ENCODE measurements around the gene CHM.
"Not testable (repeated sequence)": the region's sequence is repeated elsewhere in the genome, so short reads cannot be mapped to it uniquely, and the experiment has no call there.

CHM gene

GRCh38 chrX:85994797-85995196, 52.6 kb downstream of the CHM start:
- DNase-seq, result no peak

DNA sequence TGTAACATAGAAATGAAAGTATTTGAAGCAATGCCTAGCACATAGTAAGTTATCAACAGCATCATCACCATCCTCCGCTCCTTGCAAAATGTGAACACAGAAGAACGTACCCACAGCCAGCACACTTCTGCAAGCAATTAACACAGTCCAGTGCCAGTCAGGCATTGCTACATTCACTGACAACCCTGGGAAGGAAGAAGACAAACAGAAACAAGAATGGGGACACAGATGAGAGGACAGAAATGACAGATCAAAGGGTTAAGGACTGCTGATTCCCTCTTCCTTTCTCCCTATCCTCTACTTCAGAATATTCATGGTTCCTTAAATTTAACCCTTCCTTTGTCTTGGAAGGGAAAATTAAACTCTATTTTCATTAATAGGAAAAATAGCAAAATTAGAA, 53.1 kb downstream of the CHM start:
- peak; percentile 12 for DNase-seq

GRCh38 chrX:85993539-85994197, 53.7 kb downstream of the CHM start:
- DNase-seq, result no peak

- DNase-seq, result no peak
These were observed 54.5 kb downstream of the CHM start for GRCh38 chrX:85992811-85993229.

DNA sequence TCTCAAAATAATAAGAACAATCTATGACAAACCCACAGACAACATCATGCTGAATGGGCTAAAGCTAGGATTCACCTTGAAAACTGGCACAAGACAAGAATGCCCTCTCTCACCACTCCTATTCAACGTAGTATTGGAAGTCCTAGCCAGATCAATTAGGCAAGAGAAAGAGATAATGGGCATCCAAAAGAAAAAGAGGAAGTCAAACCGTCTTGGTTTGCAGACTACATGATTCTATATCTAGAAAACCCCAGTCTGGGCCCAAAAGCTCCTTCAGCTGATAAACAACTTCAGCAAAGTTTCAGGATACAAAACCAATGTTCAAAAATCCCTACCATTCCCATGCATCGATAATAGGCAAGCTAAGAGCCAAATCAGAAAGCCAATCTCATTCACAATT, 59.0 kb downstream of the CHM start:
- DNase-seq, result no peak

- DNase-seq, result no peak
These were observed 67.1 kb downstream of the CHM start for GRCh38 chrX:85980286-85980685.

DNA sequence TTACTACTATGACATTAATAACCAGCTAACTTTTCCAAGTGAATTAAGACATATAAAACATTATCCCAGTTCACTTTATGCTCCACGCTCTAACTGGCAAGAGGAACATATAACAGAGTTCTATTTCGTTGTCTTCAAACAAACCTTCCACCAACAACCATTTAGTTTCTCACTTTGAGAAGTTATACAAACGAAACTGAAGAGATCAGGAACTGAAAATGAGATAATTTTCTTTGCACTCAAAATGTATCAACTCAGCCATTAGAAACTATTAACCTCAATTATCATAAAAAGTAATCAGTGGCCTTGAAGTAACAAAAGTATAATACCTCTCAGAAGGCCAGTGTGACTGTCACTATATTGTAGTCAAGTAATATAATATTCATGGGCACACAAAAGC, 70.1 kb downstream of the CHM start:
- DNase-seq, result no peak

DNA sequence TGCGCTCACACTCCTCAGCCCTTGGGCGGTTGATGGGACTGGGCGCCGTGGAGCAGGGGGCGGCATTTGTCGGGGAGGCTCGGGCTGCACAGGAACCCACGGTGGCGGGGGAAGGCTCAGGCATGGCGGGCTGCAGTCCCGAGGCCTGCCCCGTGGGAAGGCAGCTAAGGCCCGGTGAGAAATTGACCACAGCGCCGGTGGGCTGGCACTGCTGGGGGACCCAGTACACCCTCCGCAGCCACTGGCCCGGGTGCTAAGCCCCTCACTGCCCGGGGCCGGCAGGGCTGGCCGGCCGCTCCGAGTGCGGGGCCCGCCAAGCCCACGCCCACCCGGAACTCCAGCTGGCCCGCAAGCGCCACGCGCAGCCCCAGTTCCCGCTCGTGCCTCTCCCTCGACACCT, 75.0 kb downstream of the CHM start:
- DNase-seq, result not testable (repeated sequence)

DNA sequence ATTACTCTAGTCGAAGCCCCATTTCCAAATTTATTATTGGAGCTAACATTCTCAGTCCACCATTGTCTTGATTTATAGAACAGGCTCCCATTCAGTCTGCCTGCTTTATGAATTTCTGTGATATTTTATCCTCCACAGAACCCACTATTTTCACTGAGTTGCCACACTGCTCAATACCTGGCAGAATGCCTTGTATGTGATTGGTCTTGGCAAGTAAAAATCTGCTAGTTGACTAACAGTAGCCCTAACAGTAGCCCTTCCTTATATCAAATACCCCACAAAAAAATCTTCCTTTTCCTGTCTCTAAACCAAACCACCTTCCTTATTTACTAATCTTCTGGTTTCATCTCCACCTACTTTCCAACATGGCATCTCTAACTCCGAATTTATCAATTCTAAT, 82.6 kb downstream of the CHM start:
- DNase-seq, result no peak

- DNase-seq, result peak; percentile 52
These were observed 83.6 kb downstream of the CHM start for GRCh38 chrX:85963736-85964135.

GRCh38 chrX:85955510-85955909, 91.8 kb downstream of the CHM start:
- DNase-seq, result no peak

GRCh38 chrX:85944751-85945150, 102.6 kb downstream of the CHM start:
- DNase-seq, result not testable (repeated sequence)

DNA sequence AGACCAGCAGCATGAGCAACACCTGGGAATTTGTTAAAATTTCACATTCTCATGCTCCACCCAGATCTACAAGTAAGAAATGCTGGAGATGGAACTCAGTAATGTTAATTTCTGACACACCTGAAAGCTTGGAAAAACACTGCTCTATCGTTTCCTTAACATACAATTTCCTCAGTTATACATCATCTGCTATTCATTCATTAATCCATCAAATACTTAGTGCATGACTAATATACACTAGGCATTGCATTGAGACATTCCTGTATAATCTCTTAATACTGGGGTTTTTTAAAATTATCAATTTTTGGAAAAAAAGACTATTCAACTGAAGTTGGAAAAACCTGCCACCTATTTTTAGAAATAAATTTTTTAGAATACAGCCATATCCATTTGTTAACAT, 106.1 kb downstream of the CHM start:
- no peak for DNase-seq

GRCh38 chrX:85939942-85940341, 107.4 kb downstream of the CHM start:
- peak; percentile 12 for DNase-seq

- DNase-seq, result not testable (repeated sequence)
These were observed 113.0 kb downstream of the CHM start for GRCh38 chrX:85934399-85934798.

DNA sequence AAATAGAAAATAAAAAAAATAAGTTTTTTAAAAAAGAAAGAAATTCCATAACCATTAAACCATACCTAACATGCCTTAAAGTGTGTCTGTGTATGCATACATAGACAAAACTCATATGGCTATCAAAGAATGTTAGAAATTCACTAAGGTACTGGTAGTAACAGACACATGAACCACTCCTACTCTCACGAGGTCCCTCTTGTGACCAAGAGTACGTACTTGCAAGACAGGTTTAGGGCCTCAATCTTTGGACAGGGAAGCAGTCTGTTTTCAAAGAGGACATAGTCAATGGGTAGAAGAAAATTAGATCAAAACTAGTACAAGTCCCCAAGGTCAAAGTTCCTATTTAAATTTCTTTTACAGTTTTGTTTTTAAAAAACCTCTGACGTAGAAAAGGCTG, 117.3 kb downstream of the CHM start:
- no peak for DNase-seq

- DNase-seq, result no peak
These were observed 118.8 kb downstream of the CHM start for GRCh38 chrX:85928606-85929005.

- no peak for DNase-seq
These were observed 119.6 kb downstream of the CHM start for GRCh38 chrX:85927740-85928139.

GRCh38 chrX:85922821-85923220, 124.5 kb downstream of the CHM start:
- DNase-seq, result peak; percentile 91

GRCh38 chrX:85916656-85917280, 130.6 kb downstream of the CHM start:
- DNase-seq, result not testable (repeated sequence)

DNA sequence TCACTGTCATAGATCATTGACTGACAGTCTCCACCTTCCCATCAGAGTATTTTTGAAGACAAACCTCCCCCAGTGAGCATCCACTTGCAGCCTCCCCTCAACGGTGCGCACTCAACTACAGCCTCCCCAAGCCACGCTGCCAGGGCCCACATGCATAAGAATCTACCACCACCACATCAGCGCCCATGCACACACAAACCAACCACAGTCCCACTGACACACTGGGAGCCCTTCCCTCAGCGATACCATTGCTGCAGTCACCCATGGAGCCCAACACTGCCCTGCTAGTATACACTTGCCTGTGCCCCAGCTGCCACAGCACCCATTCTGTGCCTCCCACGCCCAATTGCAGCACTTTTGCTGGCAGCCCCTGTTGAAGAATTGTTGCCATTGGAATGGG, 132.9 kb downstream of the CHM start:
- DNase-seq, result no peak

- DNase-seq, result no peak
These were observed 140.0 kb downstream of the CHM start for GRCh38 chrX:85907316-85907715.

DNA sequence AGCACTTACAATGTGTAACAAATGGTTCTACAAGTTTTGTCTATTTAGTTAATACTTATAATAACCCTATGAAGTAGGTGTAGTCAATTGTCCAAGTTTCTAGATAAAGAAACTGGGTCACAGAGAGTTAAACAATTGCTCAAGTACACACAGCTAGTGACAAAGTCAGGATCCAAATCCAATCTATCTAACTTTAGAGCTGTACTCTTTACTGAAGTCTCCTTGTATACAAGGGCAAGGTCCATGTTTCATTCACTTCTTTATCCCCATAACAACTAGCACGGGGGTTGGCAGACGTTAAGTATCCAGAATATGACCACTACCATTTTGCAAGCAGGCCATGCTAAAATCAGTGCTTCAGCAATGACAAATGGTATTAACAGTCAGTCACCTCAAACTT, 141.0 kb downstream of the CHM start:
- DNase-seq, result no peak

DNA sequence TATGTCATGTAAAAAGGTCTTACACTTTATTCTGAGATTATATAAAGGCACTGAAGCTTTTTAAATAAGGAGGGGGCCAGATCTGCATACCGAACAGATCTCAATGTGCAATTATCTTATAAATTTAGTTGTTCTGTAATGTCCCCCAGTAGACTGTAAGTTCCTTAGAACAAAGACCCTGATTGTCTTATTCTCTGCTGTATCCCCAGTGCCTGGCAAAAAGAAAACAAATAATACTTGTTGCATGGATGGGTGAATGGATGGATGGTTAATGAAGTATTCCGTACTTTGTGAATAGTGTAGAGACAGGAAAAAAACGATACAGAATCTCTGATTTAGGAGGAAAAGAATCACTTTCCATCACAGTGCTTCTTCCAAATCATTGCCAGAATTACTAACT, 141.5 kb downstream of the CHM start:
- no peak for DNase-seq

All from inflammatory macrophage treated with lipopolysaccharide for 4 hours (primary cell).